ENCODE data around the gene RAB8A. TPM values are rescaled to one million over a fixed set of nuclear protein-coding genes. Genes with fewer than 3 reads are reported as not detected.
A peak's percentile ranks its signal among the peaks of the same experiment; 100 is the strongest.

The RAB8A gene
- polyA plus RNA-seq, 3 donors, result 109 to 124 (median 114) TPM

DNA sequence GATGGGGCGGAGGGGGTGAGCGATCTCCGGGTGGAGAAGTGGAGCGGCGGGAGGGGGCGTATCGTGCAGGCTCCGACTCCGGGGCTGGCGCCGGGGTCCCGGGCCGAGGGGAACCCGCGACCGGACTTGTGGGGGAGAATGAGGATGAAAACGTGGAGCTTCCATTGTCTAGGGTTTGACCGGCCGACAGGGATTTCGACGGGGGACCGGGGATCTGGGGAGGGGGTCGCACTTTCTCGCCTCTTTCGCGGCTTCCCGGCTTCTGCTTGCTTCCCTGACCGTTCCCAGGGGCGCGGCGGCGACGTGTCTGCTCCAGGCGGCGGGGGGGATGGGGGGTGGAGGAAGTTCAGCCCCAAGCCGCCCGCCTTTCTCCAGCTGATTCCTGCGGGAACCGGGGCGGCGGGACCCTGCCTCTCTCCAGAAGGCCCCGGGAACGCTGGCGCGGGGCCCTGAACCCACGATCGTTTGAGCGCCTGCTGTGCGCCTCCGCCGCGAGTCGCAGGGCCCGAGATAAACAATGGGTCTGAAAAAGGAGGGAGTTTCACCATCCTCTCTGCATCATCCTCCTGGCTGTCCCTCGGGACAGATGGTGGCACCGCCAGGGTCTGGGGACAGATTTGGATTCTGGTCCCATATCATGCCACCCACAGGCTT, 34.6 kb upstream of the RAB8A start:
- Histone ChIP-seq H3K4me1 (ENCODE audit: control insufficient read depth in 1 of 2, insufficient read depth in 2 of 2, low read length in 2 of 2) (peaks cover 42 to 47% of the 10 kb centered on the region in 2 donors), H3K27ac (ENCODE audit: low read depth in 1 of 2, low read length in 2 of 2) (peak overlapping the region; percentile 90 to 99), H3K9ac (ENCODE audit: insufficient read depth, low read length, poor library complexity, severe bottlenecking) (peak overlapping the region; percentile 96), H3K4me3 (replicated peaks in 1 of 3; ENCODE audit: low read depth in 2 of 3, low read length in 3 of 3) (peak overlapping the region; percentile 84 to 97 (median 92)), H4K20me1 (ENCODE audit: insufficient read depth, low read length) (peaks cover 31% of the 10 kb centered on the region), H3K79me2 (ENCODE audit: insufficient read depth, low read length) (peaks cover 58% of the 10 kb centered on the region), H3K27me3 (ENCODE audit: control insufficient read depth in 2 of 2, insufficient read depth in 2 of 2, low read length in 2 of 2) (no peaks in the 10 kb centered on the region), H3K4me2 (replicated peaks; ENCODE audit: extremely low read depth, low read length, poor library complexity, severe bottlenecking) (peak overlapping the region; percentile 83), H3K36me3 (replicated peaks in 1 of 2; ENCODE audit: control insufficient read depth in 1 of 2, insufficient read depth in 2 of 2, low read length in 2 of 2) (peaks cover 9 to 14% of the 10 kb centered on the region in 2 donors), H2AFZ (ENCODE audit: insufficient read depth, low read depth, low read length, poor library complexity, severe bottlenecking) (no peak overlapping the region), H3K9me3 (replicated peaks in 1 of 2; ENCODE audit: control insufficient read depth in 1 of 2, insufficient read depth in 1 of 2, low read length in 2 of 2) (no peaks in the 10 kb centered on the region)
- Mint-ChIP-seq H3K27ac (peak overlapping the region; percentile 96 to 100 (median 99)), H3K36me3 (peaks cover 18 to 31% of the 10 kb centered on the region in 2 donors), H3K27me3 (ENCODE audit: low read depth in 3 of 3) (peaks cover 0 to 3% (median 0%) of the 10 kb centered on the region in 3 donors), H3K4me1 (peaks cover 56% of the 10 kb centered on the region), H3K4me3 (peak overlapping the region; percentile 88 to 92), H3K9me3 (no peaks in the 10 kb centered on the region)
- DNase-seq, result peak in 1 of 3 donors; percentile 43
- TF ChIP-seq, protein P1, sequence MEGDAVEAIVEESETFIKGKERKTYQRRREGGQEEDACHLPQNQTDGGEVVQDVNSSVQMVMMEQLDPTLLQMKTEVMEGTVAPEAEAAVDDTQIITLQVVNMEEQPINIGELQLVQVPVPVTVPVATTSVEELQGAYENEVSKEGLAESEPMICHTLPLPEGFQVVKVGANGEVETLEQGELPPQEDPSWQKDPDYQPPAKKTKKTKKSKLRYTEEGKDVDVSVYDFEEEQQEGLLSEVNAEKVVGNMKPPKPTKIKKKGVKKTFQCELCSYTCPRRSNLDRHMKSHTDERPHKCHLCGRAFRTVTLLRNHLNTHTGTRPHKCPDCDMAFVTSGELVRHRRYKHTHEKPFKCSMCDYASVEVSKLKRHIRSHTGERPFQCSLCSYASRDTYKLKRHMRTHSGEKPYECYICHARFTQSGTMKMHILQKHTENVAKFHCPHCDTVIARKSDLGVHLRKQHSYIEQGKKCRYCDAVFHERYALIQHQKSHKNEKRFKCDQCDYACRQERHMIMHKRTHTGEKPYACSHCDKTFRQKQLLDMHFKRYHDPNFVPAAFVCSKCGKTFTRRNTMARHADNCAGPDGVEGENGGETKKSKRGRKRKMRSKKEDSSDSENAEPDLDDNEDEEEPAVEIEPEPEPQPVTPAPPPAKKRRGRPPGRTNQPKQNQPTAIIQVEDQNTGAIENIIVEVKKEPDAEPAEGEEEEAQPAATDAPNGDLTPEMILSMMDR (IDR thresholded peaks at IDR 0.05), result no peak
- WGBS (ENCODE audit: insufficient coverage), result 0% methylated on average over 46 of the region's 56 CpGs
- intact Hi-C loops (cut with micrococcal nuclease), result loop anchor here (5.0 kb wide), 1 partner anchor 35 kb away; the partner anchor contains the start of gene RAB8A (in 2 of the 2)

DNA sequence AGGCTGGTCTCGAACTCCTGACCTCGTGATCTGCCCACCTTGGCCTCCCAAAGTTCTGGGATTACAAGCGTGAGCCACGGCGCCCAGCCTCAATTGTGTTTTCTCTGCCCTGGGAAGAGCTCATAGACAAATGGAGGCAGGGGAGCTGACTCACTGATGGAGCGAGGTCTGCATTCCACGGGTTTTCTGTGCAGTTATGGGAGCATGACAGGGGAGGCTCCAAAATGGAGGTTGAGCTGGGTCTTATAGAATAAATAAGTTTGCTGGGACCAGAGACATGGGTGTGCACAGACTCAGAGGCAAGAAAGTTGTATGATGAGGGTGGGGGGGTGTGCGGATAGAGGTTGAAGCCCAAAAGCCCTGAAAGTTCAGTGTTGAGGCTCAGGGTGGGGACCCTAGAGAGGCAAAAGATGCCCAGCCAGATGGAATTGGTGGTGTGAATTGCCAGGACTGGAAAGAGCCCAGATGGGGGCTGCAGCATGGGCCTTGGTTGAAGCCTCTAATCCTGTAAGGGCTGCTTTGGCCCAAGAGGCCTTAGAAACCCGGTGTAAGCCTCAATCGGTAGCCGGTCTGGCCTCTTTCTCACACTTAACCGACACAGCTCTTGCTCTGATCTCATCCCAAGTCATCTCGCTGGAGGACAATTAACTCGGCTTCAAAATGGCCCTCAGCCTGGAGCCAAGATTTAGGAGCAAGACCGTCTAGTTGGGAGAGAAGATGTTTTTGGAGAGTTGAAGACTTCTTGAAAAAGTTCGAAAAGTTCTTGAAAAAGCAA, 33.5 kb upstream of the RAB8A start:
- intact Hi-C loops (cut with micrococcal nuclease), result loop anchor here (5.0 kb wide), 1 partner anchor 34 kb away; the partner anchor contains the start of gene RAB8A (in 2 of the 2)
- Histone ChIP-seq H2AFZ (ENCODE audit: insufficient read depth, low read depth, low read length, poor library complexity, severe bottlenecking) (no peak overlapping the region), H4K20me1 (ENCODE audit: insufficient read depth, low read length) (peaks cover 42% of the 10 kb centered on the region), H3K4me2 (replicated peaks; ENCODE audit: extremely low read depth, low read length, poor library complexity, severe bottlenecking) (peak overlapping the region; percentile 83), H3K36me3 (replicated peaks in 1 of 2; ENCODE audit: control insufficient read depth in 1 of 2, insufficient read depth in 2 of 2, low read length in 2 of 2) (peaks cover 17 to 24% of the 10 kb centered on the region in 2 donors), H3K4me1 (ENCODE audit: control insufficient read depth in 1 of 2, insufficient read depth in 2 of 2, low read length in 2 of 2) (peaks cover 50 to 55% of the 10 kb centered on the region in 2 donors), H3K79me2 (ENCODE audit: insufficient read depth, low read length) (peaks cover 69% of the 10 kb centered on the region), H3K27ac (ENCODE audit: low read depth in 1 of 2, low read length in 2 of 2) (peak overlapping the region; percentile 90 to 99), H3K9ac (ENCODE audit: insufficient read depth, low read length, poor library complexity, severe bottlenecking) (peak overlapping the region; percentile 96), H3K27me3 (ENCODE audit: control insufficient read depth in 2 of 2, insufficient read depth in 2 of 2, low read length in 2 of 2) (no peaks in the 10 kb centered on the region), H3K9me3 (replicated peaks in 1 of 2; ENCODE audit: control insufficient read depth in 1 of 2, insufficient read depth in 1 of 2, low read length in 2 of 2) (no peaks in the 10 kb centered on the region), H3K4me3 (replicated peaks in 1 of 3; ENCODE audit: low read depth in 2 of 3, low read length in 3 of 3) (peak overlapping the region; percentile 84 to 97 (median 92))
- Mint-ChIP-seq H3K27me3 (ENCODE audit: low read depth in 3 of 3) (peaks cover 0 to 3% (median 0%) of the 10 kb centered on the region in 3 donors), H3K4me3 (peak overlapping the region; percentile 88 to 92), H3K4me1 (peaks cover 66% of the 10 kb centered on the region), H3K36me3 (peaks cover 28 to 42% of the 10 kb centered on the region in 2 donors), H3K9me3 (peaks cover 0 to 2% (median 0%) of the 10 kb centered on the region in 7 donors), H3K27ac (peak overlapping the region; percentile 96 to 100 (median 99))
- DNase-seq, result peak in 1 of 3 donors; percentile 45
- TF ChIP-seq, protein P1 (IDR thresholded peaks at IDR 0.05), result no peak
- 50% methylated on average over 13 of the region's 16 CpGs for WGBS (ENCODE audit: insufficient coverage)
